Activated CD8-positive, alpha-beta memory T cell treated with anti-CD3 and anti-CD28 coated beads, Interleukin-2, amount 50 U/mL, for 48 hours (primary cell): Measurements from ENCODE around the gene INKA2.
A peak's percentile ranks its signal among the peaks of the same experiment; 100 is the strongest.

ENCODE experiments used
- DNase-seq: peaks from one replicate; pipeline ENCODE4 v3.0.0-alpha.2; 2020

The INKA2 gene

DNA sequence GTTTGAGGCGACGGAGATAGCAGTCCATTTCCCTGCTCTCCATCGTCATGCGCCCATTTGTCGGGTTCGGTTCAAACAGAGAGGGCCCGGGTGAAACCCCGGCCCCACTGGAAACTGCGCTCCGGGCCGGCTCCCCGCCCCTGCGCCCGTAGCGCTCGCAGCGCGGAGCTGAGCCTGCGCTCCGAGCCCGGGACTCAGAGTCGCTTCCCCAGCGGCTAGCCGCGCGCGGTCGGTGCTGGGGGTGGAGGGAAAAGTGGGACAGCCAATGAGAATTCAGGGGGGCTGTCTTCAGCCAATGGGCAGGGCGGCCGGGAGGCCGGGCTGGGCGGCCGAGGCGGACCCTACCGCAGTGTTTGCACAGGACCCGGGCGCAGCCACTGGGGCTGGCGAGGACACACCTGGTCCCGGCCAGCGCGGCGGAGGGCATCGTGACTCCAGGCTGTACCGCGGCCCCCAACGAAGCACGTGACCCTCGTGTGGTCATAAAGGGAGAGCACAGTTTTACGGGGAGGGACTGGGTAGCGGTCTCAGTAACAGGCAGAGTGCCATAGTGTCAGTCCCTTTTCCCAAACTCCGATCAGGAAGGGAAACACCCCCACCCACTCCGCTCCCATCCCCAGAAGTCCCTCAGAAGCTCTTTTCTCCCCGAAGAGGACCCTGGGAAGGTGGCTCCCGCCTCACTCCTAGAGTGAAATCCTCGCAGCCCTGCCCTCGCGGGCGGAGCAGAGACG, at the start of gene INKA2:
Gene INKA2 (minus strand): TSS at position 202 of the 731 bp plus-strand sequence. CDS start 153 bp downstream, at position 49.
- peak; percentile 88 for DNase-seq

DNA sequence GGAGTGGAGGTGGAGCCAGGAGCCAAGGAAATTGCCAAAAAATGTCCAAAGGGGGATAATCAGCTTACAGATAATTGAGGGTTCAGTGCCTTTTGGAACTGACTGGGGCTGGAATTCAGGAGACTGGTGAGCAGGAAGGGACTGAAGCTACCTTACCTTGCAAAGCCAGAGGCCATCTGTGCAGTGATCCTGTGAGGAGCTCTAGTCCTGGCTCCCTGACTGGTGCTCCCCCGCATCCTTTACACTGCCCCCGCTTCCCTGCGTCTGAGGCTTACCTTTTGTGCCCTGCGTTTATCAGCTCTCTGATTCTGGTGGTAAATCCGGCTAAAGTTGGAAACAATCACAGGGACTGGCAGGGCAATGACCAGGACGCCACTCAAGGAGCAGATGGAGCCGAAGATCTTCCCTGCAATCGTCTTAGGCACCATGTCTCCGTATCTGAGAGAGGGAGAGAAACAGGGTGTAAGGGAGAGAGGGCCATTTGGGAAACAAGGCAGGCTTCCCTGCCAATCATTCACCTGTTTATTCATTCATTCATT, 47.5 kb upstream of the INKA2 start:
- DNase-seq = no peak

DNA sequence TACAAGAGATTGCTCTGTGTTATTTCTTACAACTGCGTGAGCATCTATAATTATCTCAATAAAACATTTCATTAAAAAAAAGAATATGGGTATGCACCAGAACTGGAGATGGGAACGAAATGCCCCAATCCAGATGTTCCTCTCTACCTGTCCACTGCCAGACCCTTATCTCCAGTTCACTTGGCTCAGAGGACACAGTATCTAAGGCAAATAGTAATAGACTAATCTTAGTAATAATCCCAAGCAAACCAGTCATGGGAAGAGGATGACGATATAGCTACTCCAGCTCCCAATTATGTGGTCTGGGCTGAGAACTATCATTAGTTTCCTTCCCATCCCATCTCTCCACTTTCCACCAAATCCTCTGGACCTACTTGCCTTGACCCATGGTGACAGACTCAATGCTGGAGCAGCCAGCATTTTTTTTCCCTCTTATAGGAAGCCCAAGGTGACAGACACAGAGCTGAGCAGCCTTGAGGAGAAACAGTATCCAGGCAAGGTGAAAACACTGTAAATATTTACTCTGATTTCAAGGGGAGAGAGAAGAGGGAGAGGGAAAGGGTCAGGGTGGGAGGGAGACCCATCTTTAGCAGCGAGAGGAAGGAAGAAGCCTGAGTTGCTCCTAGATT, 45.2 kb upstream of the INKA2 start:
- DNase-seq = no peak

DNA sequence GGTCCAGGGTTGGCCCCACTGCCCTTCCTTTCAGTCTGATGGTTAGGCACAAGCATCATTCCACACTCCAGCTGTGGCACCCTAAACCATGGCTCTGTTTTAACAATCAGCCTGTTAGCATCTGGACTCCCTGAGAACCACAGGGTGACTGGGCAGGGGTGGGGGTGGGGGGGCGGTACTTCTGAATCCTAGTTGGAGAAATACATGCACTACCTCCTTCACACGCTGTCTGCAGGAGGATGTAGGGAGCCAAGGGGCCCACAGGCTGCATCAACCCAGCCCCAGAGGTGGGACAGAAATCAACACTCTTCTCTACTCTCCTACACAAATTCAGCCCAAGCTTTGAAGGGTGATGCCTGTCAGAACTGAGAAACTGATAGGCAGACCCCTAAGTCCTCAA, 40.4 kb upstream of the INKA2 start:
- no peak for DNase-seq

DNA sequence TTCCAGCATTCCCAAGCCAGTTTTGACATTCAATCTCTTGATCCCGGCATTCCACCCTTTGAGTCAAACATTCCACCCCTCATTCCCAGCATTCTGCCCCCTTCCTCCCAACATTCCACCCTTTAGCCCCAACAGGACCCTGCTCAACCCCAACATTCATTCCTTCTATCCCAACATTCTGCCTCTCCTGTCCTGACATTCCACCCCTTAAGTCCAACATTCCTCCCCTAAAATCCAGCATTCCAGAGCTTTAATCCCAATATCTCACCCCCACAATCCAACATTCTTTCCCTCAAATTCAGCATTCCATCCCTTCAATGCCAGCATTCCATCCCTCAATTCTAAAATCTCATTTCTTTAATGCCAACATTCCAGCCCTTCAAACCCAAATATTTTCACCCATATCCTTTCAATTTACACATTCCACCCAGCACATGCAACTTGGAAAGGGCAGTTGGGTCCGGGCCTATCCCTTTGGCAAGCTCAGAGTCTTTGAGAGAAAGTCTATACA, 39.4 kb upstream of the INKA2 start:
- DNase-seq = no peak

DNA sequence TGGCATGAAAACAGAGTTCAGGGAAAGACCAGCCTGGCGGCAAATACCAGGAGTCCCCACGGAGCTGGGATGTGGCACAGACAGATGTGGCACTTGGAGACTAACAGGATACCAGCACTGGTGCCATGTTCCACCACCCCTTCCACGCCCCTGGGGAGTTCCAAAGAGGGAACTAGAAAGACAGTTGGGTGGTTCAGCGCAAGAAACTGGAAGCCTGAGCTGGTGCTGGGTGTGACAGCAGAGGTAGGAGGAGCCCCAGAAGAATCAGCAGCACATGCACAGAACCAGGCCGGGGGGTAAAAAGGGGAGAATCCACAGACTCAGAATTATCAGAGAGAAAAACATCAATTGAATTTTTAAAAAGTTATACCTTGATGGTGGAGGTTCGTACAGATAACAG, 38.9 kb upstream of the INKA2 start:
- no peak for DNase-seq

DNA sequence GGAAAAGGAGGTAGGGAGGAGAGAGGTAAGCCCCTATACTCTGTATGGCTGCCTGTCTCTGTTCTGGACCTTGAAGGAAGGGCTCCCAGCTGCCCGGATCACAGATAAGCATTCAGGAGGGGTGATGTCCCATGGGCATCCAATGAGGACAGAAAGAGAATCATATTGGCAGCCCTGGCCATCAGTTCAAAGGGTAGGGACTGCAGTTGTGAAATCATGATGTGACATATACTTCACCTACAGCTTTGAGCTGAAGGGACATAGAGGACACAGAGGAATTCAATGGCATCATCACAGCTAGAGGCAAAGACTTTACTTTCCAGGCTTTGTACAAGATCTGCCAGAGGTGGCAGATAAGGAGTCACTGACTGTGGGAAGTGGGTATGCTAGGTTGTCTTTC, 38.1 kb upstream of the INKA2 start:
- DNase-seq = no peak

DNA sequence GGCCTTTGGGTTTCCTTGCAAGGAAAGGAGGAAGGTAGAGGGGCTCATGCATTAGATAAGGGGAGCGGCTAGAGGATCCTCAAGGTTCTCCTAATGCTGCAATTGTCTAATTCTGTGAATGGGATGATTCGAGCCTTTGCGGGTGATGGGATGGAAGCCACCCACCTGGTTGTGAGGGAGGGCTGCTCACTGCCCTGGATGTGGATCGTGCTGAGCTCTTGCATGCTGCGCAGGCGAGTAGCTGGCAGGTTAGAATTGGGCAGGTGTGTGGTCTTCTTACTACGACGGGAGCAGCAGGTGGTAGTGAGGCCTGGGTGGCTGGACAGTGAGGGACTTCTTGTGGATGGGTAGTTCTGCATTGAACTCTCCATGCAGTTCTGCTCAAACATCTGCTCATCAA, 37.7 kb upstream of the INKA2 start:
- DNase-seq = no peak

DNA sequence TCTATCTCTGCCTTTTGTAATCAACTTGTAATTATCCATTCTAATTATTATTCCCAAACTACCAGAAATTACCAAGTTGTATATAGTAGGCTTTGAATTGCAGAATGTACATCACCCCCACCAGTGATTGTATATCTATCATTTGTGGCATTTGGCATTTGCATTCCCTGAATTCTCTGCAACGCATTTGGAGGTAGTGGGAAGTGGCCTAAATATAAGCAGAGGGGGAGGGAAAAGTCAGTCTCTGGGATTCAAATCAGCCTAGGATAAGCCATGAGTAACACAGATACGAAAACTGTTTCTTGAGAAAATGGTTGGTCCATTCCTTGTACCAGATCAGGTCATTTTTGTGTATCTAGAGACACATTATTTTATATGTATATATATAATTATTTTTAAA, 37.2 kb upstream of the INKA2 start:
- DNase-seq = no peak

DNA sequence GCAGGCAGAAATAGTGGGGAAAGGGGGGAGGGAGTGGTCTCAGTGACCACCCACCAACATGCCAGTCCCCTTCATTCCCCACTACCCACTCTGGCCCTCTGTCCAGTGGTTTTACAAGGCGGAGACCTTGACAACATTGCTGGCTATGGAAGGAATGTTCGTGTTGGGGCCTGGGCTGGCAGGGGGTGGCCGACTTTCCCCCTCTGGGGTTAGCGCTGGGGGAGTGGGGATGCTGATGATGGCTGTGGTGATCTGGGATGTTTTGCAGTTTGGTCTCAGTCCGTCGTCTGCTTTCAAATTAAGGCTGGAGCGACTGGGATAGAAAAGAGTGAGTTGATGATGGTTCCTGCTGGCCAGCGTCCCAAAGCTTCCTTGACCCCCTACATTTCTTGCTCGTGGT, 36.8 kb upstream of the INKA2 start:
- no peak for DNase-seq

DNA sequence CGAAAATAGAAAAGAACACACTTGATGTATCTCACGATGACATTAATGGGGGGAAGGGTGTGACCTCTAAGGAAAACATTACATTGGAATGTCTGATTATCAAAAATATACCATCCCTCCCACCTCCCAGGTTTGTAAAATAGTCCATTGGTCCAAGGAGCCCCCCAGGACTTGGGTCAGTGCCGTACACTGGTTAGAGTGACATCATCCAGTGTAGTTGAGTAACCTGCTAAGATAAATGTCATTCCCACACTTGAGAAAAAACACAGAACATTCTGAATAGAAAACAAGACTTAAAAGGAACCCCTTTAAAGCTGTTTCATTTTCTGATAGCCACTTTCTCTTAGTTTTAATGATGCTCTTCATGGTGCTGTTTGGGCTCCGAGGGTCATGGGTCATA, 31.7 kb upstream of the INKA2 start:
- DNase-seq = no peak

DNA sequence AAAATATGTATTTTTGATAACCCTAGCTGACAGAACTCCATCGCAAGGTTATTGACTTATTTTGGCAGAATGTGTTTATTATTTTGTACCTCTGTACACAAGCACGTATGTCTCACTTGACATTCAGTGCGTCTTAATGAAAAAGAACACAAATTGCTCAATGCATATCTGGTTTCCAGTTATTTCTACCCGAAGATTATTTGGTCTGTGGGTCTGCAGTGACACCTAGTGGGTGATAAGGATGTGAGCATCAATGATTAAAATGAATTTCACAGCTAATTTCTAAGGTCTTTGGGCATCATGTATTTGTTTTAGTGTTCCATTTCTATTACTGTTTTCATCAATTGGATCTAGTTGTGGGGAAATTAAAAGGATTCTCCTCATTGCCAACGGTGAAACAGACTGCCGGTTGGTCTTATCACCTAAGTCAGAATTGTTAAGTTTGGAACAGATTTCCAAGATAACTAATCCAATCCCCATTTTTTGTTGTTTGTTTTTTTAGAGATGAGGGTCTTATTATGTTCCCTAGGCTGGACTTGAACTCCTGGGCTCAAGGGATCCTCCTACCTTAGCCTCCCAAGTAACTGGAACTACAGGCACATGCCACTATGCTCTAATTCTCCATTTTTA, 30.4 kb upstream of the INKA2 start:
- no peak for DNase-seq

DNA sequence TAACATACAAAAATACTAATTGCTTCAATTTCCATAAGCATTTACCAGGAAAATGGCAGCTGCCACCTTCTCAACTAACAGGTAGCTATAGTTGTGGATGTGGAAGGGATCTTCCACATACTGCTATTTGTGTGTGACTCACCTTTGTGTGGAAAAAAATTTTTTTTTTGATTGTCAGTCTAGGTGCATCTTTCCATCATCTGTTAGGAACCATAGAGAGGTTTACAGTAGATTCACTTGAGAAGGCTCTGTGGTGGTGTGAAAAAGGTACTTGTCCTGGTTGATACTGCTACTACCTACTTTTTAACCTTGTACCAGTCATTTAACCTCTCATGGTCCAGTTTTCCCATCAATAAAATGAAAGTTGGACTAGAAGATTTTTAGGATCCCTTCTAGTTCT, 29.4 kb upstream of the INKA2 start:
- no peak for DNase-seq

DNA sequence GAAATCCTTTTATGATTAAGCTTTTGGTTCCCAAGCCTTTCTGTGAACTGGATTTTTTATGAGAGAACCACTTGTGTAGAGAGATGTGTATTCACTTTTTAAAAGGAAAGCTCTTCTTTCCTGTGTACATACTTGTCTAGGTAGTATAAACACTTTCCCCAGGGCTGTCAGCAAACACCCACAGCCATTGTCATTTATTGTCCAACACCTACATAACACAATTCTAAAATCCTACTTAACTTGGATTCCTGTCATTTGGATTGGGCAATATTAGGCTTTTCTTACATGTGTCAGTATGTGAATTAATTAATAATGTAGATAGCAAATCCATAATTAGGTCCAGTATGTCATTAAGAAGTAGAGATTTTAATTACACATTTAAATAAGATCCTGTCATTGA, 28.8 kb upstream of the INKA2 start:
- no peak for DNase-seq

DNA sequence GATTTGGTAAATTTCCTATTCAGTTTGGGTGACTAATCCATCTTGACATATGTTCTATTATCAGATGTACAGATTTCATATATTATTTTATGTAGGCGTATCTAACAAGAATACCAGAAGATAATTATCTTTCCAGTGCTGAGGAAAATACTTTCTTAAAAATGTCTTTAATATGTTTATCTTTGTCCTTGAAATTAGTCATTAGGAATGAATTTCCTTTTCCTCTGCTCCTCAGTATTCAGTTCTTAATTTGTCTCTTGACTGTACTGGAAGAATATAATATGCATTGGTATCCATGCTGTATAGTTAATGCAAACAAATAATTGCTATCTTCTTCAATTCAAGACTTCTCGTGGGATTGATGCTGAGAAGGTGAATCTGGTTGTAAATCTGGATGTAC, 23.1 kb upstream of the INKA2 start:
- DNase-seq = no peak

DNA sequence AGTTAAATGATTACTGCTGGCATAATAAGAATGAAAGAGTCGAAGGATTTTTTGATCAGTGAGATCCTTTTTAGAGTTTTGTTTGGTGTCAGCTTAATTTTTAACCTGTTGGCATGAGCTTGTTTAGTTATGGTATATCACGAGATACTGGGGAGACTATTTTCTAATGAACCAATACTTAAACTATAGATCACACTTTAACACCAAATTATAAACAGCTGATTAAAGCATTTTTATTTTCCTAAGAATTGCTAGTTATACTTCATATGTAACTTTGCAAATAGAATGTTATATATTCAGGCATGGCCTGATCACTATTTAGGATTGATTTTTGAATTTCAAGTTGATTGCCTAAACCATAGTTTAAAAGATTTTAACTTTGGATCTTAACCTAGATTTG, 22.5 kb upstream of the INKA2 start:
- no peak for DNase-seq

DNA sequence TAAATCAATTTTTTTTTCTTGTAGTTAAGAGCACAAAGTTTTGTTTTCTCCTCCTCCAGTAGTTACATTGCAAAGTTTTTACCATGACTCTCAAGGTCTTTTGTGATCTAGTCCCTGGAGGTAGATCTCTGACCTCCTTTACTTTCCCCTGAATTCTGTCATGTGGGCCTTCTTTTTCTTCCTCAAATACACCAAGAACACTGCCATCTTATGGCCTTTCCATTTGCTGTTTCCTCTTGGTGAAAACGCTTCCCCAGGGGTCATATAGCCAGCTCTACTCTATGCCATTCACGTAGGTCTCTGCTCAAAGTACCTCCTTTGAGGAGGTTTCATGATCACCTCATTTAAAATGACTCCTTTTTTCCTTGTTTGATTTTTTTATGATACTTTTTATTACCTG, 19.2 kb upstream of the INKA2 start:
- no peak for DNase-seq

DNA sequence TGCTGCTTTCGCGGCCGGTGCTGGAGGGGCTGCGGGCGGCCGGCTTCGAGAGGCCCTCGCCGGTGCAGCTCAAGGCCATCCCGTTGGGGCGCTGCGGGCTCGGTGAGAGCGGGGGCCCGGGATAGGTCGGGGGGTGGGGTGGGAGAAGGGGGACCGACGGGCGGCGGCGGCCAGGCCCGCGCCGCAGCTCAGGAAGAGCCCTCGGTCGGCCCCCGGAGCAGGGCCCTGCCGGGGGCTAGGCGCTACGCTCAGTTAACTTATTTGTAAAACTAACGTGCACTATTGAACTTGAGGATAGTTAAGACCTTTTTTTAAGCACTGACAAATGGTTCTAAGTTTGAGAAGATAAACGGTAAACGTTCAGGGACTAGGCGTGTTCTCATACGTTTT, 16.9 kb upstream of the INKA2 start:
- no peak for DNase-seq

DNA sequence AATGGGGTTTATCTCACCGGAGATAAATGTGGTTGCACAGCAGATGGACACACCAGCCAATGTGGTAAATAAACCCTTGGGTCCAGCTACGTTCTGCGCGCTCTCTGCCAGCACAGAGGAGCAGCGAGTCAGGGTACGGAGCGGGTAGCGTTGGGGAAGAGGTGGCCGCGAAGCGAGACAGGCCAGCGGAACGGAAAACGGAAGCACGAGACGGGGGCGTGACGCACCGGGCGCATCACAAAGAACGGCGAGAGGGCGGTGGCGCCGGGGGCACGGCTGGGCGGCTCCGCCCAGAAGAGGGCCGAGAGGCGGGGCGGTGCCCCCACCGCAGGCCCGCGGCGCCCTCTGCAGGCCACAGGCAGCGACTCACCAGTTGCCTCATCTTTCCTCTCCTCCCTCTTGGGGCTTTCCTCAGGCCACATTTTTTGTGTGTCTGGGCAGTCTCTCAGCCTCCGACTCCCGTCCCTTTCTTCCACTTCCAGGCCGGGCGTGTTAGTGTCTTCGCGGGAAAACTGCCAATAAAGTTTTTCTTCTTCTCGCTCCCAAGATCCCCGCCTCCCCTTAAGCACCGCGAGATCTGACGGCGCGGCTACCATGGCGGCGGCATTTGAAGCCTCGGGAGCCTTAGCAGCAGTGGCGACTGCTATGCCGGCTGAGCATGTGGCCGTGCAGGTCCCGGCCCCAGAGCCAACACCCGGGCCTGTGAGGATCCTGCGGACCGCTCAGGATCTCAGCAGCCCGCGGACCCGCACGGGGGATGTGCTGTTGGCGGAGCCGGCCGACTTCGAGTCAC, 16.3 kb upstream of the INKA2 start, which contains the start of gene DDX20:
Gene DDX20 (plus strand): TSS at position 571 of the 793 bp plus-strand sequence. CDS start 24 bp downstream, at position 595.
- peak; percentile 94 for DNase-seq

DNA sequence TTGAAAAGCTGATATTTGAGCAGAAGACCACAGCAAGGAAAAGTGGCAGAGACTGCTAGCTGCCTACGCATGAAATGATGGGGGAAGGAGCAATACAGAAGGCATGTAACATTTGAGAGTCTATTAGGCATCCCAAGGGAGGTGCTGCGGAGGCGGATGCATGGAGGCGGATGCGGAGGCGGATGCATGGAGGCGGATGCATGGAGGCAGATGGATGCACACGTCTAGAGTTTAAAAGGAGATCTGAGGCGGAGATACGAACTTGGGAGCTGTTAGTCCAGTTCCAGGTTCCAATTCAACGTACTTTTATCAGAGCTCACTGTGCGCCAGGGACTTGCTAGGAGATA, 15.8 kb upstream of the INKA2 start:
- no peak for DNase-seq

DNA sequence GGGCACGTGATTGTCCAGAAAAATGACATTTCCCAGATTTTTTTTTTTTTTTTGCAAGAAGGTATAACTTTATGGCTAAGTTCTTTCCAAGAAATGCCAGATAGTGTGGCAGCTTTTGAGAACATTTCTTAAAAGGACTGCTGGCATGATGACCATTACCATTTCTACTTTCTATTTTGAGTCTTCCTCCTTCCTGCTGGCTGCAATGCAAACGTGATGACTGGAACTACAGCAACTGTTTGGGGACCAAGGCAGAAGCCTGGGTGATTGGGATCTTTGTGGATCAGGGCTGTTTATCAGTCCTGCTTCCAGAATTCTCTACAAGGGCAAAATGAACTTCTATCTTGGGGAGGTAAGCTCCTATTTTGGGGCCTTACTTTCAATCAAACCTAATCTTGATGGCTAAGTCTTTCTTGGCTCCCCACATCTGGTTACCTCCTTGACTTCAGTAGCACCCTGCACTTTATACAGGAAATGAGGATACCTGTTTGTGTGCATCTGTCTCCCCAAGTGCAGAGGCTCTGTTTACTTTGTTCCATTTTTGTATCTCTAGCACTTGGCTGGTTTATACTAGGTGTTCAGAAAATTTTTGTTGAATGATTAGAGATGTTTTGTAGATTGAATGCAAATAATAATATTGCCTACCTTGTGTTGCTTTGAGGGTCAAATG, 12.8 kb upstream of the INKA2 start:
- no peak for DNase-seq

DNA sequence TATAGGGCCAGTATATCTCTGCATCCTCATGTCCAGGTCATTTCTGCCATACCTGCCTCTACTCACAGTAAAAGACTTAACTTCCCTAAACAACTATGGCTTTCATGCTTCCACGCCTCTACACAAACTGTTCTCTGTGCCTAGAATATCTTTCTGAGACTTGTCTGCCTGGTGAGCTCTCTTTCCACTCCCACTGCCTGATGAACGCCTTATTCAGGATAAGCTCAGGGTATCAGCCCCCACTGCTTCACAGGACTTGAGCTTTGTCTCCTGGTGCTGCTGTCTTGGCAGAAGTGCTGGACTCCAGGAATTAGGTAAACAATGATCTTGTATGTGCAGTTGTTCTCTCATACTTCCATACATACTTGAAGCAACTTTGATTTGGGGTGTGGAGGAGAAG, 11.7 kb upstream of the INKA2 start:
- no peak for DNase-seq

DNA sequence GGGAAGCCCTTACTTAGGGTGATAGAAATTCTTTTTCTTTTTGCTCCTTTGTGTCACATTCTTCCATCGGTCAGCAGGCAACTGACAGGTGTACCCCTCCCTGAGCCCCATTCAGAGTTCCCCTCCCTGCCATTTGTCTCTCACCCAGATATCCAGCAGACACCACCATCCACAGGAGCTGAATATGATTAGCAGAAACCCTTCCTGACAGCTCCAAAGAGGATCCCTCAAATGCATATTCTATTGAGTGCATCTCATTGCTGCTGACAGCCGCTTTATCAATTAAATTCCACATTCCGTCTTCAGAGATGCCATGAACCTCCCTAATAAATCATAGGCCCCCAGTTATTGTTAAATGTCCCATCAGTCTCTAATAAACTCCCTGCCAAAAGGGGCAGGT, 10.4 kb upstream of the INKA2 start:
- DNase-seq = no peak
